ENCODE results near the gene ZNF578. TPM values are rescaled to one million over a fixed set of nuclear protein-coding genes. Genes with fewer than 3 reads are reported as not detected.
"Not testable (repeated sequence)": the region's sequence is repeated elsewhere in the genome, so short reads cannot be mapped to it uniquely, and the experiment has no call there.

Gene ZNF578
- total RNA-seq, 4 donors from 2014 or later: 2.7 to 6.9 (median 3.8) TPM

DNA sequence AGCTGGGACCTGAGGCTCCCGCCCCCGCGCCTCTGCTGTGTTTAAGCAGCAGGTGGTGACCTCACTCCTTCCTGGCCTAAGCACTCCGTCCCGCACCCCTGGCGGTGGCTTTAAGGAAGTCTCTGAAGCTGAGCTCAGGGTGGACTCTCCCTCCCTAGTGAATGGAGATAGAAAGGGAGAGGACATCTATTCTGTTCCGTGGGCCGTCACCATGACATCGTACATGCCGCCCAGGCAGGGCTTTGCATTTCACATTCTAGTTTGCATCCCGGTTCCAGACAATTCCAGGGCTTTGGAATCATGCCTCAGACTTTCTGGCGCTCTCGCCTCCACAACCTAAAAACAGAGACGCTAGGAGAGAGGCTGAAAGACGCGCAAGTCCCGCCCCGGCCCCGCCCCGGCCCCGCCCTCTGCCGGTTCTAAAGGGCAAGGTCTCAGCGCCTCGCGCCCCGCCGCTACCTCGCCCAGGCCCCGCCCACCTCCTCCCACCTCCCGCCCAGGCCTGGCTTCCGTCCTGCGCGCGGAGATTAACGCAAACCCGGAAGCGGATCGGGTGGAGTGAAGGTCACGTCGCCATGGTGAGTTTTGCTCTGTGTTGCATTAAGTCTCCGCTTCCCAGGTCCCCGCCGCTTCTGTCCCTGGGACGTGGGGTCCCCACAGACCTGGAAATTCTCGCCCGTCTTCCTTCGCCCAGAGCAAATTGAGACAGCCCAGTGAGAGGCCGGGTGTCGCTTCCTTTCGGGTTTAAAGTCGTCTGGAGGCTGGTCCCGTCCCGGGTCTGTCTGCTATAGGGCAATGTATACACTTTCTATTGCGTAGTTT is 74.0 kb downstream of the ZNF578 start, which contains the start of gene ZNF808:
TSS of gene ZNF808 (plus strand) at position 535 of the 822 bp plus-strand sequence. CDS start 15,617 bp downstream, outside the sequence.
- TF ChIP-seq, protein P1, sequence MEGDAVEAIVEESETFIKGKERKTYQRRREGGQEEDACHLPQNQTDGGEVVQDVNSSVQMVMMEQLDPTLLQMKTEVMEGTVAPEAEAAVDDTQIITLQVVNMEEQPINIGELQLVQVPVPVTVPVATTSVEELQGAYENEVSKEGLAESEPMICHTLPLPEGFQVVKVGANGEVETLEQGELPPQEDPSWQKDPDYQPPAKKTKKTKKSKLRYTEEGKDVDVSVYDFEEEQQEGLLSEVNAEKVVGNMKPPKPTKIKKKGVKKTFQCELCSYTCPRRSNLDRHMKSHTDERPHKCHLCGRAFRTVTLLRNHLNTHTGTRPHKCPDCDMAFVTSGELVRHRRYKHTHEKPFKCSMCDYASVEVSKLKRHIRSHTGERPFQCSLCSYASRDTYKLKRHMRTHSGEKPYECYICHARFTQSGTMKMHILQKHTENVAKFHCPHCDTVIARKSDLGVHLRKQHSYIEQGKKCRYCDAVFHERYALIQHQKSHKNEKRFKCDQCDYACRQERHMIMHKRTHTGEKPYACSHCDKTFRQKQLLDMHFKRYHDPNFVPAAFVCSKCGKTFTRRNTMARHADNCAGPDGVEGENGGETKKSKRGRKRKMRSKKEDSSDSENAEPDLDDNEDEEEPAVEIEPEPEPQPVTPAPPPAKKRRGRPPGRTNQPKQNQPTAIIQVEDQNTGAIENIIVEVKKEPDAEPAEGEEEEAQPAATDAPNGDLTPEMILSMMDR (IDR thresholded peaks at IDR 0.05): peak; percentile 30 to 89 (median 71)
- TF ChIP-seq POLR2A (IDR thresholded peaks at IDR 0.05): peak in 1 of 2 donors; percentile 71
- Histone ChIP-seq H3K9me3 (no peaks in the 10 kb centered on the region), H3K27me3 (no peaks in the 10 kb centered on the region), H3K4me3 (replicated peaks in 1 of 3) (peak within 1 kb of the TSS; percentile 48 to 99 (median 66)), H3K27ac (peak within 1 kb of the TSS; percentile 88 to 97 (median 89)), H3K36me3 (no peaks in the 10 kb centered on the region), H3K4me1 (peaks cover 8 to 9% of the 10 kb centered on the region in 2 donors)
- DNase-seq: peak; percentile 99
- 0 to 2% methylated on average over 20 to 43 of the region's 54 CpGs for WGBS, 2 donors
- intact Hi-C loops (cut with DNase I): no loop called here

DNA sequence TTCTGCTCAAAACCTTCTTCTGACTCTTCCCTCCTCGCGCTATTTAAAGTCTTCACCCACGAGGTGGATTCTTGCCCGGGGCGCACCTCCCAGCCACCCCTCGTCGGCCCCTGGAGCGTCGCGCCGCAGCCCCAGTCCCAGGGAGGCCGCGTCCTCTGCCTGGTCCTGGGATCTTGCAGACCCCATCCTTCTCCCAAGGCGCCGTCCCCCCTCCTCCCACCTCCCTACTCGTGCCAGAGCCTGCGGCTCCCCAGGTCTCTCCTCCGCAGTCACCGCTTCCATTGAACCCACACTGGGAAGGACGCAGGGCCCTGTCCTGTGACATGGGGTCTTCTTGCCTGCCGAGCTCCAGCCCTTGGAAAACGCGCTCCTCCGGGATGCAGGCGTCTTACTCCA is 74.6 kb downstream of the ZNF578 start:
- peak; percentile 5 to 21 for DNase-seq
- Histone ChIP-seq H3K4me3 (replicated peaks in 1 of 3) (peak overlapping the region; percentile 48 to 99 (median 66)), H3K27ac (peak overlapping the region; percentile 76 to 97 (median 88)), H3K36me3 (no peaks in the 10 kb centered on the region), H3K4me1 (peaks cover 11 to 13% of the 10 kb centered on the region in 2 donors), H3K27me3 (no peaks in the 10 kb centered on the region), H3K9me3 (no peaks in the 10 kb centered on the region)
- intact Hi-C loops (cut with DNase I): no loop called here
- 0 to 2% methylated on average over 21 to 25 of the region's 25 CpGs for WGBS, 2 donors
- TF ChIP-seq, protein P1 (IDR thresholded peaks at IDR 0.05): no peak
- TF ChIP-seq POLR2A (IDR thresholded peaks at IDR 0.05): no peak

DNA sequence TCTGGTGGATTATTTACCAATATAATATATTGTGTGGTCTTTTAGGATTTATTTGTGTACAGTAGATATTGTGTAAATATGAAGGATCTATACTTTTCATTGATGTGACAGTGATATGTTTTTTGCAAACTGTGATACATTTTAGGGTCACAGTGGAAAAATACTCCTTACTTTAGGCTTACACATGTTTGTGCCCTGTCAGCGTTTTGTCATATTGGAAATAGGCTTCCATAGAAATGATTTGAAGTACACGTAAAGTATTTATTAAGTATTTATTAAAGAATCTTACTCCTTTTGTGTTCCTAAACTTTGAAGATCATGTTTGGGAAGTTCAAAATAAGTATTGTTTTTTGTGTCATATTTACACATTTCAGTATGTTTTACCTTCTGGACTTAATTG is 79.1 kb downstream of the ZNF578 start:
- intact Hi-C loops (cut with DNase I): no loop called here
- Histone ChIP-seq H3K4me1 (peaks cover 24 to 34% of the 10 kb centered on the region in 2 donors), H3K27me3 (no peaks in the 10 kb centered on the region), H3K4me3 (replicated peaks in 1 of 3) (no peak overlapping the region), H3K36me3 (no peaks in the 10 kb centered on the region), H3K27ac (peak overlapping the region; percentile 10 to 98 (median 89)), H3K9me3 (no peaks in the 10 kb centered on the region)
- TF ChIP-seq POLR2A (IDR thresholded peaks at IDR 0.05): no peak
- TF ChIP-seq, protein P1 (IDR thresholded peaks at IDR 0.05): no peak
- 97 to 98% methylated on average over 2 of the region's 2 CpGs for WGBS, 2 donors
- DNase-seq: no peak

DNA sequence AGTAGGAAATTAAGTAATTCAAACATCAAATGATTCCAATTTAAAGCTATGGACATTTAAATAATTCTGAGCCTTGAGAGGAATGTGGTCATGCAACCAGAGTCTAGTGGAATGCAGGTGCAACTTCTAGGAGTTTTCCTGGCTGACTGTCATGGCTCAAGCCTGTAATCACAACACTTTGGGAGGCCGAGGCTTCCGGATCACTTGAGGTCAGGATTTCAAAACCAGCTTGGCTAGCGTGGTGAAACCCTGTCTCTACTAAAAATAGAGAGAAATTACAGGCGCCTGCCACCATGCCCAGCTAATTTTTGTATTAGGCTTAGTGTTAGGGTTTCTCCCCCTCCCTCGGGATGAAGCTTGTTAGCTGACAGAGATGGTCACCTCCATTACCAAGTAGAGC is 80.5 kb downstream of the ZNF578 start:
- Histone ChIP-seq H3K36me3 (no peaks in the 10 kb centered on the region), H3K9me3 (no peaks in the 10 kb centered on the region), H3K27ac (peak overlapping the region; percentile 89 to 98 (median 90)), H3K4me1 (peaks cover 19 to 26% of the 10 kb centered on the region in 2 donors), H3K4me3 (replicated peaks in 1 of 3) (no peak overlapping the region), H3K27me3 (no peaks in the 10 kb centered on the region)
- intact Hi-C loops (cut with DNase I): no loop called here
- peak in 1 of 2 donors; percentile 29 for TF ChIP-seq POLR2A (IDR thresholded peaks at IDR 0.05)
- TF ChIP-seq, protein P1 (IDR thresholded peaks at IDR 0.05): no peak
- peak; percentile 90 to 91 for DNase-seq
- 36 to 40% methylated on average over 5 of the region's 5 CpGs for WGBS, 2 donors

DNA sequence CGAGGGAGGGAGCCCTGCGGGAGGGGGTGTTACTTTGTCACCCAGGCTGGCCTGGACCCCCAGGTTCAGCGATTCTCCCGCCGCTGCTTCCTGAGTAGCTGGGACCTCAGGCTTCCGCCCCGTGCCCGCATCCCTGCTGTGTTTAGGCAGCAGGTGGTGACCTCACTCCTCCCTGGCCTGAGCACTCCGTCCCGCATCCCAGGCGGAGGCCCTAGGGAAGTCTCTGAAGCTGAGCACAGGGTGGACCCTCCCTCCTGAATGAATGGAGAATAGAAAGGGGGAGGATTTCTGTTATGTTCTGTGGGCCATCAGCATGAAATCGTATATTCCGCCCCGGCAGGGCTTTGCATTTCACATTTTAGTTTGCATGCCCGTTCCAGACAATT is 82.0 kb downstream of the ZNF578 start:
- 17 to 22% methylated on average over 15 of the region's 15 CpGs for WGBS, 2 donors
- Histone ChIP-seq H3K27ac (peak overlapping the region in 1 of 3 donors; percentile 65), H3K4me1 (peaks cover 16 to 25% of the 10 kb centered on the region in 2 donors), H3K4me3 (replicated peaks in 1 of 3) (peak overlapping the region in 1 of 3 donors; percentile 44)
- H3K27me3 ChIP-seq; H3K9me3 ChIP-seq; H3K36me3 ChIP-seq; intact Hi-C loops (cut with DNase I): not testable (repeated sequence)
- peak; percentile 15 to 16 for DNase-seq

Data from thyroid gland (tissue), 4 donors.